Hepatocyte (in vitro differentiated cells): Measurements from ENCODE around the gene SLC25A21. TPM values are rescaled to one million over a fixed set of nuclear protein-coding genes. Genes with fewer than 3 reads are reported as not detected.

ENCODE experiments used
- DNase-seq: peaks from one replicate; pipeline ENCODE4 v3.0.0-alpha.2; 2016; ENCODE audit warnings: low spot score
- H2AFZ ChIP-seq: fragments of 200-600 bp; sonication (generic); 2 replicates; pipeline ENCODE4 v1.6.0; 2016; ENCODE audit warnings: antibody characterized with exemption, mild to moderate bottlenecking
- H3K27ac ChIP-seq: fragments of 200-600 bp; sonication (generic); 2 replicates; pipeline ENCODE4 v1.5.1; 2016; ENCODE audit warnings: mild to moderate bottlenecking
- H3K27me3 ChIP-seq: fragments of 200-600 bp; sonication (generic); 2 replicates; pipeline ENCODE4 v1.6.1; 2016
- H3K36me3 ChIP-seq: fragments of 200-600 bp; sonication (generic); replicated peaks from 2 replicates; pipeline ENCODE4 v1.5.1; 2016; ENCODE audit warnings: low read depth; ENCODE audit not compliant: insufficient read depth
- H3K4me1 ChIP-seq: fragments of 200-600 bp; sonication (generic); 2 replicates; pipeline ENCODE4 v1.5.1; 2016; ENCODE audit warnings: mild to moderate bottlenecking, moderate library complexity; ENCODE audit not compliant: insufficient read depth
- H3K4me2 ChIP-seq: fragments of 200-600 bp; sonication (generic); 2 replicates; pipeline ENCODE4 v1.6.0; 2016
- H3K4me3 ChIP-seq: fragments of 200-600 bp; sonication (generic); 2 replicates; pipeline ENCODE4 v1.5.1; 2016; ENCODE audit warnings: mild to moderate bottlenecking
- H3K79me2 ChIP-seq: fragments of 200-600 bp; sonication (generic); 2 replicates; pipeline ENCODE4 v1.6.0; 2017; ENCODE audit warnings: mild to moderate bottlenecking
- H3K9me2 ChIP-seq: fragments of 200-600 bp; sonication (generic); replicated peaks from 2 replicates; pipeline ENCODE4 v1.6.0; 2017; ENCODE audit warnings: mild to moderate bottlenecking; ENCODE audit not compliant: insufficient read depth
- H3K9me3 ChIP-seq: fragments of 200-600 bp; sonication (generic); 2 replicates; pipeline ENCODE4 v1.5.1; 2016; ENCODE audit warnings: low read depth, mild to moderate bottlenecking
- H4K20me1 ChIP-seq: fragments of 200-600 bp; sonication (generic); 2 replicates; pipeline ENCODE4 v1.6.0; 2016; ENCODE audit warnings: mild to moderate bottlenecking; ENCODE audit not compliant: insufficient read depth, poor library complexity, severe bottlenecking
- EZH2 ChIP-seq: fragments of 200-600 bp; sonication (generic); IDR thresholded peaks from 2 replicates; pipeline ENCODE4 v1.6.1; 2016; ENCODE audit warnings: antibody characterized with exemption, mild to moderate bottlenecking, borderline replicate concordance
- EZH2phosphoT487 ChIP-seq: fragments of 200-600 bp; sonication (generic); IDR thresholded peaks from one replicate; pipeline ENCODE4 v1.6.1; 2018; ENCODE audit warnings: antibody characterized with exemption, mild to moderate bottlenecking, low read depth, moderate library complexity; ENCODE audit not compliant: unreplicated experiment, severe bottlenecking
- WGBS: methylation state at CpG from one replicate; pipeline ENCODE4 v1.1.6; 2016; ENCODE audit warnings: low lambda C conversion rate; ENCODE audit errors: missing lambda C conversion rate; 5-methylcytosine and 5-hydroxymethylcytosine counted together
- polyA plus RNA-seq: library from polyadenylated mRNA; unstranded; fragments of >200 nt; fragmentation: Nextera tagmentation; extraction: Ambion mirVana; gene quantifications from 2 replicates; pipeline ENCODE4 v1.2.1, GENCODE V29; 2016
- total RNA-seq: library from RNA; depleted of rRNA; stranded (reverse); fragments of >200 nt; gene quantifications from 2 replicates; pipeline ENCODE4 v1.2.3, GENCODE V29; 2014
- TF ChIP-seq, protein P1 (sequence below): fragments of 200-600 bp; sonication (generic); IDR thresholded peaks from 2 replicates; pipeline ENCODE4 v1.5.1; 2016; ENCODE audit warnings: antibody characterized with exemption, mild to moderate bottlenecking; ENCODE audit not compliant: poor library complexity

Gene SLC25A21
- total and polyA plus RNA-seq, 2 experiments from 2014 or later, result 1.4 to 1.6 TPM

- DNase-seq, result no peak
- Histone ChIP-seq H3K27ac (no peak overlapping the region), H3K9me2 (no peaks in the 10 kb centered on the region), H3K79me2 (no peaks in the 10 kb centered on the region), H2AFZ (no peak overlapping the region), H3K4me1 (peaks cover 38% of the 10 kb centered on the region), H3K4me2 (no peak overlapping the region), H3K36me3 (no peaks in the 10 kb centered on the region), H3K4me3 (no peak overlapping the region), H3K9me3 (no peaks in the 10 kb centered on the region), H4K20me1 (no peaks in the 10 kb centered on the region), H3K27me3 (peaks cover 96% of the 10 kb centered on the region)
- WGBS, result 22% methylated on average over 19 of the region's 19 CpGs
- TF ChIP-seq EZH2 (peak; percentile 18), EZH2phosphoT487 (peak; percentile 88)
- TF ChIP-seq, protein P1, sequence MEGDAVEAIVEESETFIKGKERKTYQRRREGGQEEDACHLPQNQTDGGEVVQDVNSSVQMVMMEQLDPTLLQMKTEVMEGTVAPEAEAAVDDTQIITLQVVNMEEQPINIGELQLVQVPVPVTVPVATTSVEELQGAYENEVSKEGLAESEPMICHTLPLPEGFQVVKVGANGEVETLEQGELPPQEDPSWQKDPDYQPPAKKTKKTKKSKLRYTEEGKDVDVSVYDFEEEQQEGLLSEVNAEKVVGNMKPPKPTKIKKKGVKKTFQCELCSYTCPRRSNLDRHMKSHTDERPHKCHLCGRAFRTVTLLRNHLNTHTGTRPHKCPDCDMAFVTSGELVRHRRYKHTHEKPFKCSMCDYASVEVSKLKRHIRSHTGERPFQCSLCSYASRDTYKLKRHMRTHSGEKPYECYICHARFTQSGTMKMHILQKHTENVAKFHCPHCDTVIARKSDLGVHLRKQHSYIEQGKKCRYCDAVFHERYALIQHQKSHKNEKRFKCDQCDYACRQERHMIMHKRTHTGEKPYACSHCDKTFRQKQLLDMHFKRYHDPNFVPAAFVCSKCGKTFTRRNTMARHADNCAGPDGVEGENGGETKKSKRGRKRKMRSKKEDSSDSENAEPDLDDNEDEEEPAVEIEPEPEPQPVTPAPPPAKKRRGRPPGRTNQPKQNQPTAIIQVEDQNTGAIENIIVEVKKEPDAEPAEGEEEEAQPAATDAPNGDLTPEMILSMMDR, result no peak
Measured at GRCh38 chr14:36659822-36660735, 512.3 kb downstream of the SLC25A21 start.

GRCh38 chr14:36659010-36659821 is 513.2 kb downstream of the SLC25A21 start:
- peak overlapping the region; percentile 77 for H3K4me2 ChIP-seq
- peaks cover 38% of the 10 kb centered on the region for H3K4me1 ChIP-seq
- WGBS, result 11% methylated on average over 35 of the region's 35 CpGs

DNA sequence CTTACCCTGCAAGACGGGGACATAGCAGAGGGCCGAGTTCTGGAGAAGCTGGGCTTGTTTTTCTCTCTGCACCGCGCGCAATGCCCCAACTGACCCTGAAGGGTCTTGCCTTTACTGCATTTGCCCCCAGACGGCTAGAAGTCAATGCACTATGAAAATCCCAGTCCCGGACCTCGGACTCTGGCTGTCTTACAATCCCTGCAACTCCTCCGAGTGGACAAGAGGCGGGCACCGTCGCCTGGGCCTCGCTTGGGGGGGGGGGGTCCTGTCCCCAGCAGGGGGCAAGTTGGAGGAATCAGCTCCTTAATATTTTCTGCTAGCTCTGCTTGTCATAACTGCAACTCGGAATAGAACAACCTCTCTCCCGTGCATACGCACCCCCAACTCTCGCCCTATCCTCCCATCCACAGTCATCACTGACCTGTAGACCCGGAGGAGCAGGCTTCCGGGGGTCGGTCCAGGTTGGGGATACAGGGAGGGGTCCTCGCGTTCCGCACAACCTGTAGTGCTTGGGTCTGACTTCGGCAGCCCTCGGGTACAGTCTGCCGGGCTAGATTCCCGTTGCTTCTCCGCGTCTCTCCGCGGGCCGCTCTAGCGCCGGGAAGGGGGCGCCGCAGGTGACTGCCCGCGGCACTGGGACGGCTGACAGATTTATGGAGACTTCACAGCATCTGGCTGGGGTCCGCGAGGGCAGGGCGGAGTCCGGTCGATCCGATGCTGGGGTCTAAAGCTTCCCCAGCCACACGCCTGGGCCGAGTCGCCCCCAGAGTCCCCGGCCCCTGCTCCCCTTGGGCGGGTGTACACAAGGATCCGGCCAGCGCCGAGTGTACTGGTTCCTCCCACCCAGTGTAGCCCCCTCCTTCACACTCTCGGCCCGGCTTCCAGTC is 514.0 kb downstream of the SLC25A21 start:
- H3K4me3 ChIP-seq, result no peak overlapping the region
- no peaks in the 10 kb centered on the region for H3K79me2 ChIP-seq
- H3K36me3 ChIP-seq, result no peaks in the 10 kb centered on the region
- H3K27ac ChIP-seq, result no peak overlapping the region
- peak; percentile 12 for DNase-seq
- H3K9me3 ChIP-seq, result no peaks in the 10 kb centered on the region
- peaks cover 29% of the 10 kb centered on the region for H3K4me1 ChIP-seq
- no peaks in the 10 kb centered on the region for H3K9me2 ChIP-seq
- TF ChIP-seq EZH2phosphoT487 (no peak), EZH2 (peak; percentile 70)
- TF ChIP-seq, protein P1, result no peak
- WGBS, result 4% methylated on average over 39 of the region's 55 CpGs
- H4K20me1 ChIP-seq, result no peaks in the 10 kb centered on the region
- peak overlapping the region; percentile 77 for H3K4me2 ChIP-seq
- H2AFZ ChIP-seq, result peak overlapping the region; percentile 30
- H3K27me3 ChIP-seq, result peaks cover 96% of the 10 kb centered on the region

More at GRCh38 chr14:36659010-36659821, 513.2 kb downstream of the SLC25A21 start:
- no peaks in the 10 kb centered on the region for H3K9me3 ChIP-seq
- peaks cover 96% of the 10 kb centered on the region for H3K27me3 ChIP-seq
- no peak overlapping the region for H3K4me3 ChIP-seq
- no peaks in the 10 kb centered on the region for H3K36me3 ChIP-seq
- no peaks in the 10 kb centered on the region for H3K79me2 ChIP-seq
- TF ChIP-seq EZH2 (peak; percentile 16), EZH2phosphoT487 (no peak)
- TF ChIP-seq, protein P1, result no peak
- no peaks in the 10 kb centered on the region for H4K20me1 ChIP-seq
- H3K9me2 ChIP-seq, result no peaks in the 10 kb centered on the region
- H3K27ac ChIP-seq, result no peak overlapping the region
- no peak for DNase-seq
- H2AFZ ChIP-seq, result peak overlapping the region; percentile 30
